Left ventricle myocardium inferior (tissue), 1 donor: Measurements from ENCODE around the gene FDXR. TPM values are rescaled to one million over a fixed set of nuclear protein-coding genes. Genes with fewer than 3 reads are reported as not detected.

Source experiments
- DNase-seq: peaks from one replicate; pipeline ENCODE4 v3.0.0-alpha.2; 2020
- H3K27ac ChIP-seq: fragments of 200-600 bp; replicated peaks from 2 replicates; pipeline ENCODE4 v1.8.0; 2021
- H3K27me3 ChIP-seq: fragments of 200-600 bp; 2 replicates; pipeline ENCODE4 v1.8.0; 2021; ENCODE audit warnings: low read depth
- H3K36me3 ChIP-seq: fragments of 200-600 bp; 2 replicates; pipeline ENCODE4 v1.8.0; 2021
- H3K4me1 ChIP-seq: fragments of 200-600 bp; 2 replicates; pipeline ENCODE4 v1.8.0; 2021
- H3K4me3 ChIP-seq: fragments of 200-600 bp; 2 replicates; pipeline ENCODE4 v1.8.0; 2021; ENCODE audit warnings: mild to moderate bottlenecking, moderate library complexity
- H3K9me3 ChIP-seq: fragments of 200-600 bp; replicated peaks from 2 replicates; pipeline ENCODE4 v1.8.0; 2021
- CTCF ChIP-seq: fragments of 200-600 bp; IDR thresholded peaks from 2 replicates; pipeline ENCODE4 v1.8.0; 2021; ENCODE audit warnings: antibody characterized with exemption, mild to moderate bottlenecking, borderline replicate concordance
- intact Hi-C: fragments of 100-400 bp; cut with micrococcal nuclease; formaldehyde crosslinking; loops from one replicate; pipeline ENCODE4 v1.11.0; 2022
- long read RNA-seq: library from polyadenylated mRNA; unstranded; transcript quantifications from one replicate; pipeline ENCODE4 v2.0.0, GENCODE V29; 2021
- total RNA-seq: library from RNA; stranded (reverse); fragmentation: NEBNext Ultra II Directional; extraction: Animal tissue kit (Norgen Biotek cat#: 25700); gene quantifications from one replicate; pipeline ENCODE4 v1.2.1, GENCODE V29; 2021
- donor health status: DM: no; HTN: yes; CAD: no; lungs with severe emphysema.

FDXR gene
- total RNA-seq, result 5.7 TPM
- long read RNA-seq, transcript FDXR-201 (12 exons, 1,875 nt), result major isoform, 11 of 18 reads
- long read RNA-seq, partial matches to known transcripts, result 2 of 18 reads
- long read RNA-seq, other reads (novel, unspliced or antisense), result 5 of 18 reads

GRCh38 chr17:74872313-74873036 is at the start of gene FDXR:
FDXR (minus strand) TSS chr17:74872994; CDS start chr17:74872944, 50 bp downstream.
- peaks cover 33% of the 10 kb centered on the region for H3K4me1 ChIP-seq
- H3K36me3 ChIP-seq, result no peaks in the 10 kb centered on the region
- peak within 1 kb of the TSS; percentile 77 for H3K4me3 ChIP-seq
- no peaks in the 10 kb centered on the region for H3K27me3 ChIP-seq
- no peaks in the 10 kb centered on the region for H3K9me3 ChIP-seq
- TF ChIP-seq CTCF, result no peak
- intact Hi-C loops, result no loop called here
- DNase-seq, result no peak
- peak within 1 kb of the TSS; percentile 93 for H3K27ac ChIP-seq

- intact Hi-C loops, result no loop called here
Observed at GRCh38 chr17:74922172-74922571, 49.4 kb upstream of the FDXR start.

GRCh38 chr17:74921769-74922168 is 49.0 kb upstream of the FDXR start:
- intact Hi-C loops, result no loop called here
- no peaks in the 10 kb centered on the region for H3K36me3 ChIP-seq
- TF ChIP-seq CTCF, result no peak
- peaks cover 26% of the 10 kb centered on the region for H3K4me1 ChIP-seq
- H3K27ac ChIP-seq, result no peak overlapping the region
- H3K9me3 ChIP-seq, result no peaks in the 10 kb centered on the region
- no peak for DNase-seq
- H3K4me3 ChIP-seq, result no peak overlapping the region
- H3K27me3 ChIP-seq, result peaks cover 100% of the 10 kb centered on the region

More at GRCh38 chr17:74922172-74922571, 49.4 kb upstream of the FDXR start:
- DNase-seq, result no peak
- Histone ChIP-seq H3K27me3 (peaks cover 100% of the 10 kb centered on the region), H3K4me1 (peaks cover 26% of the 10 kb centered on the region), H3K4me3 (no peak overlapping the region), H3K27ac (no peak overlapping the region), H3K36me3 (no peaks in the 10 kb centered on the region), H3K9me3 (no peaks in the 10 kb centered on the region)
- no peak for TF ChIP-seq CTCF

- H3K4me1 ChIP-seq, result peaks cover 26% of the 10 kb centered on the region
- no peak for TF ChIP-seq CTCF
- no peaks in the 10 kb centered on the region for H3K36me3 ChIP-seq
- H3K27ac ChIP-seq, result no peak overlapping the region
- no peak for DNase-seq
- H3K9me3 ChIP-seq, result no peaks in the 10 kb centered on the region
- no peak overlapping the region for H3K4me3 ChIP-seq
- intact Hi-C loops, result no loop called here
- peaks cover 100% of the 10 kb centered on the region for H3K27me3 ChIP-seq
Observed at GRCh38 chr17:74921026-74921681, 48.4 kb upstream of the FDXR start.

GRCh38 chr17:74920642-74921025 is 47.8 kb upstream of the FDXR start:
- Histone ChIP-seq H3K27ac (no peak overlapping the region), H3K9me3 (no peaks in the 10 kb centered on the region), H3K27me3 (peaks cover 100% of the 10 kb centered on the region), H3K36me3 (no peaks in the 10 kb centered on the region), H3K4me1 (peaks cover 26% of the 10 kb centered on the region), H3K4me3 (no peak overlapping the region)
- intact Hi-C loops, result no loop called here
- TF ChIP-seq CTCF, result no peak
- DNase-seq, result no peak
